Thyroid gland (tissue), 4 donors: ENCODE data around the gene EXOC3L1. TPM values are rescaled to one million over a fixed set of nuclear protein-coding genes. Genes with fewer than 3 reads are reported as not detected.

ENCODE experiments used
- DNase-seq, 2 donors: peaks; one replicate each; pipeline ENCODE4 v3.0.0-alpha.2; 2019
- H3K27ac ChIP-seq, 3 donors: fragments of 200-600 bp; sonication (generic); 1 replicate in 2 of 3; 2 replicates in 1 of 3; pipeline ENCODE4 v1.5.1; 2016 to 2019; ENCODE audit warnings: mild to moderate bottlenecking in 1 of 3, moderate library complexity in 1 of 3
- H3K27me3 ChIP-seq: fragments of 200-600 bp; sonication (generic); one replicate; pipeline ENCODE4 v1.5.1; 2019
- H3K36me3 ChIP-seq, 2 donors: fragments of 200-600 bp; sonication (generic); one replicate each; pipeline ENCODE4 v1.5.1; 2016 to 2019
- H3K4me1 ChIP-seq, 2 donors: fragments of 200-600 bp; sonication (generic); one replicate each; pipeline ENCODE4 v1.5.1; 2017 to 2019
- H3K4me3 ChIP-seq, 3 donors: fragments of 200-600 bp; sonication (generic); replicated peaks in 1 of 3; 1 replicate in 2 of 3; 2 replicates in 1 of 3; pipeline ENCODE4 v1.5.1; 2016; ENCODE audit warnings: mild to moderate bottlenecking in 1 of 3
- H3K9me3 ChIP-seq: fragments of 200-600 bp; sonication (generic); one replicate; pipeline ENCODE4 v1.5.1; 2017
- CTCF ChIP-seq, 6 experiments: fragments of 200-600 bp in 3 of 6; fragments of 450-650 bp in 3 of 6; sonication (generic) in 3 of 6; IDR thresholded peaks; one replicate each; pipeline ENCODE4 v1.5.1; 2016 to 2019; ENCODE audit warnings: antibody characterized with exemption in 6 of 6, mild to moderate bottlenecking in 2 of 6, inconsistent platforms in 1 of 6, moderate library complexity in 1 of 6
- POLR2A ChIP-seq, 2 donors: fragments of 450-650 bp; IDR thresholded peaks; one replicate each; pipeline ENCODE4 v1.6.1; 2017; ENCODE audit warnings: antibody characterized with exemption in 2 of 2, mild to moderate bottlenecking in 2 of 2, moderate library complexity in 1 of 2
- WGBS, 2 donors: methylation state at CpG; one replicate each; pipeline ENCODE4 v1.1.5; 2017; 5-methylcytosine and 5-hydroxymethylcytosine counted together
- intact Hi-C: fragments of 100-400 bp; cut with DNase I; formaldehyde crosslinking; loops from one replicate; pipeline ENCODE4 v1.15.1; 2023
- total RNA-seq, 4 donors: library from RNA; depleted of rRNA; stranded (reverse); fragments of >200 nt; gene quantifications; one replicate each; pipeline ENCODE4 v1.2.3, GENCODE V29; 2016

The EXOC3L1 gene
- total RNA-seq, 4 donors from 2014 or later: 5.9 to 8.6 (median 7.6) TPM

- peaks cover 12 to 22% of the 10 kb centered on the region in 2 donors for H3K4me1 ChIP-seq
- no peak overlapping the region for H3K4me3 ChIP-seq
- intact Hi-C loops: no loop called here
- H3K36me3 ChIP-seq: peaks cover 49 to 53% of the 10 kb centered on the region in 2 donors
- H3K27me3 ChIP-seq: no peaks in the 10 kb centered on the region
- peak; percentile 65 to 79 for DNase-seq
- no peaks in the 10 kb centered on the region for H3K9me3 ChIP-seq
- peak; percentile 38 to 69 (median 58) for TF ChIP-seq CTCF (IDR thresholded peaks at IDR 0.05)
- TF ChIP-seq POLR2A (IDR thresholded peaks at IDR 0.05): no peak
- peak overlapping the region; percentile 34 to 54 (median 51) for H3K27ac ChIP-seq
- 32 to 48% methylated on average over 8 to 12 of the region's 12 CpGs for WGBS, 2 donors
These were observed 8.3 kb upstream of the EXOC3L1 start for GRCh38 chr16:67198238-67198734.

- H3K4me3 ChIP-seq: no peak overlapping the region
- WGBS, 2 donors: 85 to 94% methylated on average over 2 to 4 of the region's 6 CpGs
These were observed 7.8 kb upstream of the EXOC3L1 start for GRCh38 chr16:67197704-67198103.

GRCh38 chr16:67196881-67197280 lies 6.9 kb upstream of the EXOC3L1 start:
- H3K4me1 ChIP-seq: peaks cover 20 to 32% of the 10 kb centered on the region in 2 donors

More at GRCh38 chr16:67197704-67198103, 7.8 kb upstream of the EXOC3L1 start:
- TF ChIP-seq CTCF (IDR thresholded peaks at IDR 0.05): no peak
- no peak for TF ChIP-seq POLR2A (IDR thresholded peaks at IDR 0.05)
- Histone ChIP-seq H3K36me3 (peaks cover 44 to 52% of the 10 kb centered on the region in 2 donors), H3K4me1 (peaks cover 18 to 28% of the 10 kb centered on the region in 2 donors), H3K27ac (peak overlapping the region in 1 of 3 donors; percentile 51), H3K9me3 (no peaks in the 10 kb centered on the region), H3K27me3 (no peaks in the 10 kb centered on the region)
- no peak for DNase-seq
- intact Hi-C loops: no loop called here

GRCh38 chr16:67195676-67196075 lies 5.7 kb upstream of the EXOC3L1 start:
- intact Hi-C loops: no loop called here
- DNase-seq: no peak
- 82 to 84% methylated on average over 3 to 4 of the region's 5 CpGs for WGBS, 2 donors
- H3K36me3 ChIP-seq: peaks cover 29 to 36% of the 10 kb centered on the region in 2 donors
- H3K4me3 ChIP-seq: no peak overlapping the region
- TF ChIP-seq CTCF (IDR thresholded peaks at IDR 0.05) (no peak), POLR2A (IDR thresholded peaks at IDR 0.05) (no peak)
- H3K4me1 ChIP-seq: peaks cover 20 to 39% of the 10 kb centered on the region in 2 donors
- no peaks in the 10 kb centered on the region for H3K9me3 ChIP-seq
- no peaks in the 10 kb centered on the region for H3K27me3 ChIP-seq
- H3K27ac ChIP-seq: no peak overlapping the region

More at GRCh38 chr16:67196881-67197280, 6.9 kb upstream of the EXOC3L1 start:
- no peak for TF ChIP-seq POLR2A (IDR thresholded peaks at IDR 0.05)
- no peak for TF ChIP-seq CTCF (IDR thresholded peaks at IDR 0.05)
- Histone ChIP-seq H3K27me3 (no peaks in the 10 kb centered on the region), H3K36me3 (peaks cover 36 to 44% of the 10 kb centered on the region in 2 donors), H3K27ac (no peak overlapping the region), H3K4me3 (no peak overlapping the region), H3K9me3 (no peaks in the 10 kb centered on the region)
- intact Hi-C loops: no loop called here
- WGBS, 2 donors: 89 to 100% methylated on average over 1 of the region's 1 CpG
- no peak for DNase-seq

DNA sequence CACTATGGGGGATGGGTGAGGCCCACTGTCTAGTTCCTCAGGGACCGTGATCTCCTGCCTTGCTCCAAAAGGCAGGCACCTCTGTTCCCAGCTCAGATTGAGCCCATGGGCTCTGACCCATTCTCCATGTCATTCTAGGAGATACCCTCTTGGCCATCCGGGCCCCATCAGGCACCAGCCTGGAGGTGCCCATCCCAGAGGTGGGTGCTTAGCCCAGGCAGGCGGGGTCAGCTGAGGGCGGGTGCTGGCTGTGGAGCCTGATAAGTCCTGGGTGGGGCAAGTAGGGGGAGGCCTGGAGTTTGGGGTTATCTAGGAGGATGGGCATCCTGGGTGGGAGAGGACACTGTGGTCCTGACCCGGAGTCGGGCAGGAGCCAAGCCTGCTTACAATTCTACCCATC lies 4.3 kb upstream of the EXOC3L1 start:
- H3K27me3 ChIP-seq: no peaks in the 10 kb centered on the region
- intact Hi-C loops: no loop called here
- peaks cover 20 to 32% of the 10 kb centered on the region in 2 donors for H3K4me1 ChIP-seq
- H3K4me3 ChIP-seq: no peak overlapping the region
- DNase-seq: no peak
- no peak for TF ChIP-seq CTCF (IDR thresholded peaks at IDR 0.05)
- 92 to 100% methylated on average over 4 to 5 of the region's 6 CpGs for WGBS, 2 donors
- H3K27ac ChIP-seq: no peak overlapping the region
- H3K36me3 ChIP-seq: peaks cover 29 to 36% of the 10 kb centered on the region in 2 donors
- H3K9me3 ChIP-seq: no peaks in the 10 kb centered on the region
